SKM-1 treated with dmso at 0.1 percent for 144 hours (cell line): ENCODE results near the gene ICA1L.
A peak's percentile ranks its signal among the peaks of the same experiment; 100 is the strongest.

Experiments
- DNase-seq: peaks from one replicate; lab custom pipeline; 2025; ENCODE audit not compliant: unreplicated experiment; lab: John Stamatoyannopoulos, UW

The ICA1L gene

DNA sequence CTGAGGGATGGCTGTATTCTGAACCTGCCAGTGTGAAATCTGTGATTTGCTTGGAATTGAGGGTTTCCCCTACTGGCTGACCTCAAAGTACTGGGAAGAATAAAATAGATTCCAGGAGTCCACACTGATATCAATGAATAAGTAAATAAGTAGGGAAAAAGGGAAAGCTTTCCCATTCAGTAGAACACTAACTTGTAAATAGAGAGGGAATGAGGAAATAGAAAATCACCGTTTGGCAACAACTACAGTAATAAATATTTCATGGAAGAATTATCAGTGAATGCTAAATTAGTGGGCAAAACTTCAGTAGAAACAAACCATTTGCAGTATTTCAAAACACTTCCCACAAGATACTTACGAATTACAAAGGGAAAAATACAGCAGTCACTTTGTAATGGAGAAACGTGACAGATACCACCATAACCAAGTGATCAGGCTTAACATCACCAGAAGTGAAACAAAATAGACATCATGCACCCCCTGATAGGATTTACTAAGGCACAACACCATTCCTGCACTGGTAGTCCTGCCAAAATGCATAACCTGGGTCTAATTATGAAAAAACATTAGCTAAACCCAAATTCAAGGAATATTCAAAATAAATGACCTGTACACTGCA lies 88.5 kb downstream of the ICA1L start:
- no peak for DNase-seq

DNA sequence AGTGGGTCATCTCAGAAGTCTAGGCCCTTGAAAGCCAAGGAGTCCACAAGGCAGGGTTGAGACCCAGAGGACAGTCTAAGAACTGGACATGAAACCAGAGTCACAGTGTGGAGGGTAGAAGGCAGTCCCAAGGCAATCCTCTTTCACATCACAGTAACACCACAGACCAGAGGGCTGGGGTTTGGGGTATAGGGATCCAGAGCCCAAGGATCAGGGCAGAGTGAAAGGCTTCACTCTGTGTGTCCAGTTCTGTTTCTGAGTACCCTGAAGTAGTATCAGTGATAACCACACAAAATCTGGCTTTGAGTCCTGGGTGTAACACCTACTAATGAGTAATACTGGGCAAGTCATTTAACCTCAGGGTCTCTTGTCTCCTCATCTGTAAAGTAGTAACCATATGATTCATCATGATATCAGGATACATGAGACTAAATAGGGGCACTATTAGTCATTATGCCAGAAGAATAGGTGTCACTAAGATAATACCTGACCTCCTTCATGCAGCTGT lies 91.0 kb downstream of the ICA1L start:
- no peak for DNase-seq

DNA sequence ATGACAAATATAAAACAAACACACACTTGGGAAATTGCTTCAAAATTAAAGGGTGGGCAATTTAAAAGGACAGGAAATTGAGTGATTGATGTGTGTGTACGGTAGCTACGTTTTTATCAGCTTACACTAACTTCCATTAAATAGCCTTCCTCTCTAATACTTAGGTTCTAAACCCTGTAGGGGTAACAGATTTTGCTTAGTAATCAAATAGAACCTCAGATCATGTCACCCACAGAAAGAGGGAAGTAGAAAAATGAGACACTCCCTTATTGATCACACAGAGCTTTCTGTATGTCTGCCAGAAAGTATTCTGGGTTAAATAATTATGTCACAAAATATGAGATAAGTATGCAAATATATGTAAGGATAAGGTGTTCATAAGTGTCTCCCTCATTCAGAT lies 93.3 kb downstream of the ICA1L start:
- DNase-seq = no peak

DNA sequence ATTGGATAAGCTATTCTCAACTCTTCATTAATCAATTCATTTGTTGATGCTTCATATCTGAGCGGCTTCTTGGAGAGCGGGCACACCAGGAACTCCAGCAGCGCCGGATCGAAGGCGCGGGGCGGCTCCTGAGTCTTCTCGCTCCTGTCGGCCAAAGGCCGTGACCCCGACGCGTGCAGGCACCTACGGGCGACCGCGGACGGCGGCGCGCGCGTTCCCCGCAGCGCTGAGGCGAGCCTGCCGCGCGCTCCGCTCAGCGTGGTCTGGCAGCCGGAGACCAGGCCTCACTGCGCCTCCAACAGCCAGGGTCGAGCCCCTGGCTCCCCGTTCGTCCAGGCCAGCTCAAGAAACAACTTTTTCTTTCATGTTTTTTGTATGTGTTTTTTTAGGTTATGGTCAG lies 97.5 kb downstream of the ICA1L start:
- no peak for DNase-seq

DNA sequence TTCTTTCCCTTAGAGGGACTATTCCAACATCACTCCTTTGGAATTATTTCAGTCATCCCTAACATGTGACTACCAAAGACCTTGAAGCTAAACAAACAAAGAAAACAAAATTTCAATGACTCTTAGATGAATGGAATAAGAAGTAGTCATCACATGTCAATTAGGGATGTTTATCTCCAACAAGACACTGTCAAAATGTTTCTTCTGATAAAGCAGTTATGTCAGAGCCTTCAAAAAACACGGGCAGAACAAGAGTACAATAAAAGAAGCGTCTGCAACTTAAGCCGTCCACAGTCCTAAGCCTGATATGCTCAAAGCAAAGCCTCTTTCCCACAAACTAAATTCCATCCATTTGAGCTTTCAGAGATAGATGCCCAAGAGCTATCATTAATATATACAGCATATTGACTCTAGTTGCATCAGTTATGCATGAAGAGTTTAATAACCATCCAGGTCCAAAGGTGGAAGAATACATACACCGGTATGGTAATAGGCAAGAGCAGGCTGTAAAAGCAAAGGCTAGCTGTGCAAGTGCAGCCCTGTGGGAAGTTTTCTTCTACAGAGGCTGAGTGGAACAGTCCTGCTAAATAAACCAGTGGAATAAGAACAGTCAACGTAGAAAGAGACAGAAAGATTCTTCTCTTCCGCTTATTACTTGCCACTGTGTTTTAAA lies 98.1 kb downstream of the ICA1L start:
- DNase-seq = no peak

DNA sequence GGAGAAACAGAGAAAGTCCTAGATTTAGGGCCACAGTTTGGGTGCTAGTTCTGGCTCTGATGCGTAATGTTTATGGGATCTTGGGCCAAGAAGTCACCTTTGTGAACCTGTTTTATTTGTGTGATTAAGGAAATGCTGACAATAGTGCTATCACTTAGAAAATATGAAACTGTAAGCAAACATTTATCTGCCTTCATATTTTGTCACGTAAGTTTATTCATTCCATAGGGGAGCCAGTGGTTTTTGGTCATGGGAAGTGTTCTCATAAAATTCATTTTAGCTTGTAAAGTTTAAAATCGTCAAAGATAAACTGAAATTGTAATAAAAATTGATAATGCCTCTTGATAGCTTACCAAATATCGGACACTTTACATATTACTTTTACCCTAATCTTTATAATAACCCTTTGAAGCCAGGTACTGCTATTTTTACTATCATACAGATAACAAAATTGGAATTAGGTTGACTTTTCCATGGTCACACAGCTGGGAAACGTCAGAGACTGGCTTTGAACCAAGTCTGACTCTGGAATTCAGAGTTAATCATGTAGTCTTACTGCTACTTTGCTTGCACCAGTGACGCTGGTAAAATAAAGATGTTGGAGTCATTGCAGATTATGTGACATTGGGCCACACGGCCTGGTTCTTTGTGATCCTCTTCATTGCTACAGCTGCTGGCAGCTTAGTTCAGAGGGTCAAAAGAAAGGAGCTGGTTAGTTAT lies 99.7 kb downstream of the ICA1L start:
- no peak for DNase-seq

DNA sequence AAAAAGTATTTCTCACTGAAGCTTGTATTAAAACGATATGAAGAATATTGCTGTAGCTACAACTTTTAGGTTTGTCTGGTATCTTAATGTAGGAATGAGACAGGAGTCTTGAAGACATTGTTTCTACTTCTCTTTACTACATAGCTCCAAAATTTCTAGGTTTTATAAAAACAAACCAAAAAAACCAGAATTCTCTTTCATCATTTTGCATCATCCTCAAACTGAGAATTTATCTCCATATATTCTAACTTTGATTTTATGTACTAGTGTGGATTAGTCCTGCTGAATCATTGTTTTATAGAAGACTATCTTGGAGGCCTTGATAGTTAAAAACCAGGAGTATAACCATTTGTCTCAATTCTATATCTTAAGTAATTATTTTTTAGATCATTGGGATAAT lies 100.2 kb downstream of the ICA1L start:
- DNase-seq = no peak

DNA sequence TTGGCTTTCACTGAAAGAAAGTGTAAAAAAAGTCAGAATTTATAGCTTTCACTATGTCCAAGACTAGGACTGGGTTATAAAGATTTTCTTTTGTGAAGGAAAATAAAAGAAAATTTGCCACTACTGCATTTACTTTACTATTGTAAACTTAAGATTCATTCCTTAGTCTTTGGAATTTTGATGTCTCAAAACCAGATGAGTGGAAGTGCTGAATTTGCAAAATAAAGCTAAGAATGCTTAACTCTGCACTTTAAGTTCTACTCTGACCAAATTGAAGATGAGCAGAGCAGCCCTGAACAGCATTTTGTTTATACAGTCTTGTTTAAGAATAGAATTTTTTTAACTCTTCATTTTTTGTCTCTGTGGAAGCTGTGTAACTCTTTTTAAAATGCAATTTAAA lies 102.4 kb downstream of the ICA1L start:
- no peak for DNase-seq

DNA sequence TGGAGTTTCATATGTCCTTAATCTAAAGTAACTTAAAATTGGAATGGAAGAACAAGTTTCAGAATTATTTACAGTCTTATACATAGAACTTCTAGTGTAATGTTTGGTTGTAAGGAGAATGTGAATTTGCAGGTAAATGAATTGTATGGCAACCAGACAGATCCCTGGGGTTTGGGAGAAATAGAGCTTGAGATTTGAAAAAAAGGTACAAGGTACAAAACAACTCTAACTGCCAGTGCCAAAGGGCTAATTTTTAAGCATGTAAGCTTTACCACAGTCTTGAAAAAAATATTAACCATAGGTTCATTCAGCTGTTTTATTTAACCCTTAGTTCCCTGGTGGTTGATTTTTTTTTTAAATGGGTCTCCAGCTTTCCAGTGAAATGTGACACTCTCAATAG lies 103.3 kb downstream of the ICA1L start:
- DNase-seq = no peak

DNA sequence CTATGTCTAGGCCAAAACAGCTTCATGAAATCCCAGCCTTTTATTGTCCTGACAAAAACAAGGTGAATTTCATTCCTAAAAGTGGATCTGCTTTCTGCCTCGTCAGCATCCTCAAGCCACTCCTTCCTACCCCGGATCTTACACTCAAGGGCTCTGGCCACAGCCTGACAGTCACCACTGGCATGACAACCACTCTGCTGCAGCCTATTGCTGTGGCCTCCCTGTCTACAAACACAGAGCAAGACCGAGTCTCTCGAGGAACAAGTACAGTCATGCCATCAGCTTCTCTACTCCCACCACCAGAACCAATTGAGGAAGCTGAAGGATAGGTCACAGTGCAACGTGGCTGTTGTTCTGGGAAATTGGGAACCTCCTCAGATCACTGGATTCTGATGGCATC lies 106.1 kb downstream of the ICA1L start:
- DNase-seq = peak; percentile 1

DNA sequence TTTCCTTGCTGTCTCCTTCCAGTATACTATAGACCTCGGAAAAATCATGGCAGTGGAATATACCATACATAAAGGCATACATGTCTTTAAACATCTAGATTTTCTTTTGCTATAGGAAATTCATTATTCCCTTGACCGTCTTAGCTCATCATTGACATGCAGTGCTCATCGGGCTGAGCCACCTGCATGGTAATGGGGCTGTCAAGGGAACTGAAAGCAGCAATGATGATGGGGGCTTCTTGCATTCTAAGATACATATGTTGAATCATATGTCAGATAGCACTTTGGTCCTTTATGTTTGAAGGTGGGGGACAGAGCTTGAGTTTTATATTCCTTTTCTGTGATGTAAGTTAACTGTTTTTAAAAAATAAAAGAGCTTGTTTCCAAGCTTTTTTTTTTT lies 106.6 kb downstream of the ICA1L start:
- DNase-seq = no peak

DNA sequence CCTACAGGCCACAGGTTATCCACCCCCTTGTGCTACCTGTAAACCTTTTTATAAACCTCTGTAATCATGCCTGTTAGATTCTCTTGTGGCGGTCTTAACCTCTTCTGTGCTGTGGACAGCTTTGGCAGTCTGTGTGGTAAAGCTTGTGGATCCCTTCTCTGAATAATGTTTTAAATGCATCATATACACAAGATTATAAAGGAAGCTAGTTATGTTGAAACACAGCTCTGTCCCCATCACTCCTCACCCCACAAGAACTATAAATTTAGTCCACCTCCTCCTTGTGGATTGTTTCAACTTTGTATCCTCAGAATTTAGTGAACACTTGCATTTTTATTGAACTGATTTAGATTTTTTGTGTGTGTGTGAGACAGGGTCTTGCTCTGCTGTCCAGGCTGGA lies 107.7 kb downstream of the ICA1L start:
- DNase-seq = no peak

DNA sequence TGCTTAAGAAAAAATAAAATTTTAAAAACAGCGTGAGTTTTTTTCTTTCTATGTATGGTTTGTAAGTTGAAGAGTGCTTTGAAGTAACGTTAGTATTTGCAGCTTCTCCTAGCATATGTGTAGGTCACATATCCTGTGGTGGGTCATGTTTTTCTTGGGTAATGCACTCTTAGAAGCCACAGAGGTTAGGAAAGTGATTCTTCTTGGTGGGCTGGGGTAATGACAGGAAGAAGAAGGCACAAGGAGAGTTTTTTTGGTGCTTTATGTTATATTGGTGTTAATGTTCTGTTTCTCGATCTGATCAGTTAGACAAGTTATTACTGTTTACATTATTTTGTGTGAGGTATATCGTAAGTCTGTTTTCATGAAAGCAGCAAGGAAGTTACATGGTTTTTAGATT lies 109.0 kb downstream of the ICA1L start:
- DNase-seq = peak; percentile 21

DNA sequence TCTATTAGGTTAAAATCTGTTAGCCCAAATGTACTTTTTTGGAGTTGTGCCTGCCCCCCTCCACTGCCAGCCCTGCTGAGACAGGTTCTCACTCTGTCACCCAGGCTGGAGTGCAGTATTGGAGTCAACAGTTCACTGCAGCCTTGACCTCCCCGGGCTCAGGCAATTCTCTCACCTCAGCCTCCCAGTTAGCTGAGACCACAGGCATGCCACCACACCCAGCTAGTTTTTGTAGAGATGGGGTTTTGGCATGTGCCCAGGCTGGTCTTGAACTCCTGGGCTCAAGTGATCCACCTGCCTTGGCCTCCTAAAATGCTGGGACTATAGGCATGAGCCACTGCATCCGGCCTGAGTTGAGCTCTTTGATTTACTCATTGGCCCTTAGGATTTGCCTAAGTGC lies 110.7 kb downstream of the ICA1L start:
- no peak for DNase-seq

DNA sequence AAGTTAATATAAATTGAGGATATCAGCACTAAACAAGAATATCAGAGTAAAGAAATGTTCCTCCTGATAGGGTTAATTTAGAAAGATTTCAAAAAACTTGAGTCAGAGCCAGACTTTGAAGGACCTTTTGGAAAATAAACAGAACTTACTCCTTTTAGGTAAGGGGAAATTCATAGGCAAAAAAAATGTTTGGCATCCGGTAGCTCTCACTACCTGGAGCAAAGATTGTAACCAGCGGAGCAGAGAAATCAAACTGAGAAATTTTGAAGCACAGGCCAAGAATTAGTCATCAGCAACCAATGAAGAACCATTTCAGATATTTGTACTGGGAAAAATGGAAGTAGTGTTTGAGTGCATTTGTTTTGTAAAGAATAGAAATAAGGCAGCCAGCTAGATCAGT lies 113.0 kb downstream of the ICA1L start:
- DNase-seq = no peak

DNA sequence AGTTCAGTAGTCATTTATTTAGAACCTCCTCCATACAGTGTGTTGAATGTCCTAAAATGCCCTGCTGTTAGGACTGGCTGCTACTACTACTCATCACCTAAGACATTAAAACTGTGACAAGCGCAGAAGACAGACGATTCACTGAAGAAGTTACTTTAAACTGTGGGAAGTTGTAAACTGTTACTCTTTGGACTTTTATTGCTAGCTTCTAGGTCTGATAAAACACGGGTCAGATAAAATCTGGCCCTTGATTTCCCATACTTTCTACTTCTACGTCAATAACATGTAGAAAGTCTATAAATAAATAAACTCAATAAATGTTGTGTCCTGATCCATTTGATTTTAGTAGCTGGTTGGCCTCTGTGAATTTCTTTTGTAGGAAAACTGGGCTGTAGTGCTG lies 113.4 kb downstream of the ICA1L start:
- DNase-seq = no peak

DNA sequence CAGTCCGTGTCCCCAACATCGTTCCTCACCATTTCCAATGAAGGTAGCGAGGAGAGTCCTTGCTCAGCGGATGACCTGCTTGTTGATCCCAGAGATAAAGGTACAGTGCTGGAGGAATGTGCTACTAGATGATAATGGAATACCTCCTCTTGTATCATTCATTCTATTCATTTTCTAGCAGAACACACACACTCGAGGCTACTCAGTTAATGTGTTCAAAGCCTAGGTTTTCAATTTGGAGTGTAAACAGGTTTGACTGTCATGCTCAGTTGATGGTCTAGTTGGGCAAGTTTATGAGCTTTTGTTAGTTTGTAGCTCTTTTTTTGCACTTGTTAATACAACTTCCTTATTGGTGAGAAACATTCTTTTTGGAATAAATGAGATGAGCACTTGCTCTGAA lies 114.2 kb downstream of the ICA1L start:
- no peak for DNase-seq

DNA sequence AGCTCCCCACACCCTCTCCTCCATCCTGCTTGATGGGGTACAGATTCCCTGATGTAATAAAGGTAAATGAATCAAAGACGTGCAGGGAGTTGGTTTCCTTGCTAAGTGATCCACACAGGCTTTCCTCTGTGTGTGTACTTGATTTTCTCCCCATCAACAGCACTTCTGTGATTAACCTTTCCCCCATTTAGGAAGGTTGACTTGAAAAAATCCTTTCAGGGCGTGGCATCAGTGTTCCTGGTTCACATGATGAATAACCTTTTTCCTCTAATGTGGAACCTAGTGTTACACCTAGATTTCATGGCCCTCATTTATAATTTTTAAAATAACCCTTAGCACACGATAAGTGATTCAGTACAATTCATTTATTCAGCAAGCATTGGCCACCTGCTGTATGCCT lies 115.0 kb downstream of the ICA1L start:
- no peak for DNase-seq

DNA sequence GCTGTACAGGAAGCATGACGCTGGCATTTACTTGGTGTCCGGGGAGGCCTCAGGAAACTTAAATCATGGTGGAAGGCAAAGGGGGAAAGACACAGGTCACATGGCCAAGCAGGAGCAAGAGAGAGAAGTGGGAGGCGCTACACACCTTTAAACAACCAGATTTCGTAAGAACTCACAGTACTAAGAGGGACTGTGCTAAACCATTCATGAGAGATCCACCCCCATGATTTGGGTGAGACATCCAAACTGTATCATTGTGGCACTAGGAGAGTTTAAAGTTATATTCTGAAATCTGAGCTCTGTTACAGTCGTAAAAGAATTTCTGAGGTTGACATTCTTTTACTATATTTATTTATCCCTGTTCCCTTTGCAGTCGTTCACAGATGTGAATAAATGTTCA lies 116.6 kb downstream of the ICA1L start:
- DNase-seq = no peak

DNA sequence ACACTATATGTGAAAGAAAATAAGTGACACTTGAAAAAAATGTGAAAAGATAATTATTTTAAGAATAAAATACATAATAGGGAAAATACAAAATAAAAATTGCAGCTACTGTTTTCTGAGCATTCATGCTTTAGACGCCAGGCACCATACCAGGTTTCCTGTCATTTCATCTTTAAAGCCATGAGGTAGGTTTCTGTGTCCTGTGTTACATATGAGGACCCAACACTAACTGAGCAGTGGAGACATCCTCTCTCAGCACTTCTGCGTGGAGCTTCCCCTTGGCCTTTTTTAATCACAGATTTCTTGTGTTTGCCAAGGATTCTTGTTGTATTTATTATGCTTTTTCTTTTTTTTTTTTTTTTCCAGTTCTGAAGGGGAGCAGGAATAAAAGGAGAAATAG lies 119.5 kb downstream of the ICA1L start:
- DNase-seq = no peak

DNA sequence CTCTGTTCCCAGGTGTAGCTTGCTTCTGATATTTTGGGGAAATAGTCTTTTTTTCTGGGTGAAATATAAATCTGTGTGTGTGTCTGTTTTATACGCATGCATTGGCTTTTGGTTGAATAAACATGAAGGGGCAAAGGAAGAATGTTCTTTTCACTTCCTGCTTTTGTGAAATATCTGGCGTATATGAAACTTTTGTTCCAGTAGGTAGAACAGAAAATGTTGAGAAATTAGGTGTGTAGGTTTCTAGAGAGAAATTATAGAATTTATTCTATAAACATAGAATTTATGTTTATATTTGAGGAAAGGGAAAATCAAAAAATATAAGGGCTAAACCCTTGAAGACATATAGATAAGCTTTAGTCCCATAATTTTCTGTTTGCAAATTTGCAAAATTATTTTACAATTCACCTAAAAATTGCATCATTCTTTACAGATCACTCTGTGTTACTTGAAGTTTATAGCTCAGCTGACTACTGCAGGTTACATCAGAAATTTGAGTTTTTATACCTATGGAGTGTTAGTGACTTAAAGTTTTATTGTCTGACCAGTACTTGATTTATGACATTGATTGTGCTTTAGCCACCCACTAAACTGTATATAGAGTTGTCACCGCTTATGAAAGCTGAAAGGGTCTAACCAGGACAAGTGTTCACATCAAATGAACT lies 120.7 kb downstream of the ICA1L start:
- DNase-seq = no peak

DNA sequence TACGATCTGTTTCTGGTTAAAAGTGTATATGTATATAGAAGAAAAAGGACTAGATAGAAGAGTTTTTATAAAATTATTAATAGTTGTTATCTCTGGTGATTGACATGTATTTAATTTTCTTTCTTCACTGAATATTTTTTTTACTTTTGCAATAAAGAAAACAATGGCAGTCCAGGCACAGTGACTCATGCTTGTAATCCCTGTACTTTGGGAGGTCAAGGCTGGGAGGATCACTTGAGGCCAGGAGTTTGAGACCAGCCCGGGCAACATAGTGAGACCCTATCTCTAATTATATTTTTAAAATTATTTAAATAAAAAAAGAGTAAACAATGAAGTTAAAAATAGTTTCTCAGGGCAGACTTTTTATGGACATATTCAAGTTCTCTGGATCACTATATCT lies 122.1 kb downstream of the ICA1L start:
- no peak for DNase-seq
